Osteoblast (primary cell): Measurements from ENCODE around the gene CRHR1. TPM values are rescaled to one million over a fixed set of nuclear protein-coding genes. Genes with fewer than 3 reads are reported as not detected.

Experiments
- DNase-seq: peaks from one replicate; pipeline ENCODE4 v3.0.0; 2011; ENCODE audit warnings: low spot score, mixed read lengths; ENCODE audit not compliant: insufficient read length; ENCODE audit errors: missing footprints
- H2AFZ ChIP-seq: 2 replicates; pipeline ENCODE4 v1.6.0; 2011; ENCODE audit warnings: mild to moderate bottlenecking, low read length
- H3K27ac ChIP-seq: 2 replicates; pipeline ENCODE4 v1.5.1; 2011; ENCODE audit warnings: mild to moderate bottlenecking, low read depth, low read length, moderate library complexity
- H3K27me3 ChIP-seq: 2 replicates; pipeline ENCODE4 v1.6.0; 2012; ENCODE audit warnings: mild to moderate bottlenecking, control low read depth, inconsistent platforms, low read length, moderate library complexity; ENCODE audit not compliant: insufficient read depth
- H3K36me3 ChIP-seq: 2 replicates; pipeline ENCODE4 v1.5.1; 2011; ENCODE audit warnings: mild to moderate bottlenecking, low read length, control low read depth, moderate library complexity; ENCODE audit not compliant: insufficient read depth
- H3K4me1 ChIP-seq: 2 replicates; pipeline ENCODE4 v1.5.1; 2011; ENCODE audit warnings: mild to moderate bottlenecking, low read length, control low read depth, moderate library complexity; ENCODE audit not compliant: insufficient read depth
- H3K4me2 ChIP-seq: 2 replicates; pipeline ENCODE4 v1.6.0; 2011; ENCODE audit warnings: mild to moderate bottlenecking, low read length; ENCODE audit not compliant: insufficient read depth
- H3K4me3 ChIP-seq: fragments of 200-600 bp; sonication (generic); 3 replicates; pipeline ENCODE4 v1.5.1; 2012; ENCODE audit warnings: mild to moderate bottlenecking, low read length, inconsistent platforms; ENCODE audit not compliant: insufficient read depth
- H3K79me2 ChIP-seq: 2 replicates; pipeline ENCODE4 v1.6.0; 2012; ENCODE audit warnings: mild to moderate bottlenecking, low read length, control low read depth, inconsistent platforms; ENCODE audit not compliant: insufficient read depth
- H3K9me3 ChIP-seq: 2 replicates; pipeline ENCODE4 v1.5.1; 2011; ENCODE audit warnings: low read depth, low read length, control low read depth
- H4K20me1 ChIP-seq: 2 replicates; pipeline ENCODE4 v1.6.0; 2012; ENCODE audit warnings: mild to moderate bottlenecking, low read length, control low read depth; ENCODE audit not compliant: insufficient read depth
- total RNA-seq: library from RNA; depleted of rRNA; stranded (reverse); fragments of >200 nt; gene quantifications from 2 replicates; pipeline ENCODE4 v1.2.3, GENCODE V29; 2012
- TF ChIP-seq, protein P1 (sequence below): IDR thresholded peaks from 2 replicates; pipeline ENCODE4 v1.5.1; 2011; ENCODE audit warnings: mild to moderate bottlenecking, low read depth, low read length, moderate library complexity; ENCODE audit errors: extremely low read depth

Gene CRHR1
- total RNA-seq, 1 donor: not detected

DNA sequence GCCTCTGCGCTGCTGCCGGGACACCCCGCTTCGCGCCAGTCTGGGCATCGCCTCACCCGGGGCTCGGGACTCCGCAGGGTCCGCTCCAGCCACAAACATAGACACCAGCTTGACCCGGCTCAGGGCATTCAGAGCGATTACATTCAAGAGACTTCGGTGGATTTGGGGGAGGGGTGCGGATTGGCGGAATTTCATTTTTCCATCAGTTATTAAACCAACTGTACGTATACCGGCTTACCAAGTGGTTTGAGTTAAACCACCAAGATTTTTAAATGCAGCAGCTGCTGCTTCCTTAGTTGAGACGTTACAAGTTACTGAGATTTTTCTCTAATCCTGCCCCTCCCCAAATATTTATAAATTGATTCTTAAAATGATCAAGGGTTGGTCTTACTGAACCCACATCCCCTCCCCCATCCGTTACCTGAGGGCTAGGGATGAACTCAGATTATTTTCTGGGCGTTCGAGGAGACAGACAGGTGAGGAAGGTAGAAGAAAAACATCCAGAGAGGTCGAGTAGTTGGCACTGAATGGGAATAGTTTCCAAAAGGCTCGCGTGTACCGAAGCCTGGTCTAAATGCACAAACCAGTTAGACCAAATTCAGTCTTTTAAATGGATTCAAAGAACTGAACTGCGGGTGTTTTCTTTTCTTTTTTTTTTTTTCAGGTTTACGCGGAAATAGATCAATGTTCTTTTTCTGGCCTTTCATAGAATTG lies 1.5 kb downstream of the CRHR1 start:
- Histone ChIP-seq H3K4me3 (no peak overlapping the region), H3K27ac (no peak overlapping the region), H3K4me2 (peak overlapping the region; percentile 45), H2AFZ (no peak overlapping the region), H3K9me3 (no peaks in the 10 kb centered on the region), H3K4me1 (no peaks in the 10 kb centered on the region), H3K79me2 (no peaks in the 10 kb centered on the region), H4K20me1 (no peaks in the 10 kb centered on the region), H3K27me3 (peaks cover 86% of the 10 kb centered on the region), H3K36me3 (no peaks in the 10 kb centered on the region)
- DNase-seq: no peak
- TF ChIP-seq, protein P1, sequence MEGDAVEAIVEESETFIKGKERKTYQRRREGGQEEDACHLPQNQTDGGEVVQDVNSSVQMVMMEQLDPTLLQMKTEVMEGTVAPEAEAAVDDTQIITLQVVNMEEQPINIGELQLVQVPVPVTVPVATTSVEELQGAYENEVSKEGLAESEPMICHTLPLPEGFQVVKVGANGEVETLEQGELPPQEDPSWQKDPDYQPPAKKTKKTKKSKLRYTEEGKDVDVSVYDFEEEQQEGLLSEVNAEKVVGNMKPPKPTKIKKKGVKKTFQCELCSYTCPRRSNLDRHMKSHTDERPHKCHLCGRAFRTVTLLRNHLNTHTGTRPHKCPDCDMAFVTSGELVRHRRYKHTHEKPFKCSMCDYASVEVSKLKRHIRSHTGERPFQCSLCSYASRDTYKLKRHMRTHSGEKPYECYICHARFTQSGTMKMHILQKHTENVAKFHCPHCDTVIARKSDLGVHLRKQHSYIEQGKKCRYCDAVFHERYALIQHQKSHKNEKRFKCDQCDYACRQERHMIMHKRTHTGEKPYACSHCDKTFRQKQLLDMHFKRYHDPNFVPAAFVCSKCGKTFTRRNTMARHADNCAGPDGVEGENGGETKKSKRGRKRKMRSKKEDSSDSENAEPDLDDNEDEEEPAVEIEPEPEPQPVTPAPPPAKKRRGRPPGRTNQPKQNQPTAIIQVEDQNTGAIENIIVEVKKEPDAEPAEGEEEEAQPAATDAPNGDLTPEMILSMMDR: no peak

- Histone ChIP-seq H3K4me3 (no peak overlapping the region), H3K27ac (no peak overlapping the region), H2AFZ (no peak overlapping the region), H3K4me1 (no peaks in the 10 kb centered on the region), H3K9me3 (no peaks in the 10 kb centered on the region), H3K4me2 (no peak overlapping the region), H3K79me2 (no peaks in the 10 kb centered on the region), H4K20me1 (no peaks in the 10 kb centered on the region), H3K36me3 (no peaks in the 10 kb centered on the region), H3K27me3 (peaks cover 85% of the 10 kb centered on the region)
- no peak for DNase-seq
- TF ChIP-seq, protein P1: no peak
Measured at GRCh38 chr17:45786349-45786748, 2.2 kb downstream of the CRHR1 start.

DNA sequence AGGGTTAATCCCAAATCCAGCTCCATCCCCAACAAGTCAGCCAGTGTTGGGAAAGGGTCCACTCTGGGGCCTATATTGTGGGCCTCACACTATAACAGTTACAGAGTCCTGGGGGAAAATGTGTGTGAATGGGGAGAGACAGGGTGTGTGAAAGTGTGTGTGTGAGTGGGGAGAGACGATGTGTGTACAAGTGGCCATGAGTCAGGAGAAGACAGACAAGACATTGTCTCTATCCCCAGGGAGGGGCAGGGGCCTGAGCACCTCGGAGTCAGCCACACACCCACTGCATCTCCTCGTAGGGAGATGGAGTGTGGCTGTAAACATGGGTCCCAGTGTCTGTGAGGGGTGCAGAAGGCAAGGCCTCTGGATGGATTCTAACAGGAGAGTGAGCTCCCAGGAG lies 2.9 kb downstream of the CRHR1 start:
- Histone ChIP-seq H3K27ac (no peak overlapping the region), H3K4me1 (no peaks in the 10 kb centered on the region), H3K36me3 (no peaks in the 10 kb centered on the region), H3K27me3 (peaks cover 79% of the 10 kb centered on the region), H4K20me1 (no peaks in the 10 kb centered on the region), H3K79me2 (no peaks in the 10 kb centered on the region), H3K4me3 (no peak overlapping the region), H3K4me2 (no peak overlapping the region), H2AFZ (no peak overlapping the region), H3K9me3 (no peaks in the 10 kb centered on the region)
- DNase-seq: peak; percentile 77
- TF ChIP-seq, protein P1: no peak

DNA sequence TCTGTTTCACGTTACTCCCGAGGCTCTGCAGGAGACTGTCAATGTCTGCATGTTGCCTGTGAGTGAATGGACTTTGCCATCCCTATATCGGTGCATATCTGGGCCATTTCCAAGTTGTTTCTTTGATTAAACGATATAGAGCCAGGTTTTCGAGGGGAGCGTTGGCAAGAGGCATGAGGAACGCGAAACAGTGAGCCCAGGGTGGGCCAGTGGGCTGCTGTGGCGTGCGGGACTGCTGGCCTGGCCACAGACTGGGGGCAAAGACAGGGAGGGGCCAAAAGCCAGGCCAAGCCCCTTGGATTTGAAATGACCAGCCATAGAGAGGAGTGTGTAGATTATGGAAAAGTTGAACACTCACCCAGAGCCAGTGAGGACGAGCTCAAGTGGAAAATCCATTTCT lies 3.5 kb downstream of the CRHR1 start:
- H3K4me1 ChIP-seq: no peaks in the 10 kb centered on the region
- peaks cover 77% of the 10 kb centered on the region for H3K27me3 ChIP-seq
- H3K9me3 ChIP-seq: no peaks in the 10 kb centered on the region
- no peak overlapping the region for H3K27ac ChIP-seq
- H4K20me1 ChIP-seq: no peaks in the 10 kb centered on the region
- no peak overlapping the region for H2AFZ ChIP-seq
- H3K36me3 ChIP-seq: no peaks in the 10 kb centered on the region
- no peak overlapping the region for H3K4me3 ChIP-seq
- H3K4me2 ChIP-seq: no peak overlapping the region
- peak; percentile 22 for DNase-seq
- H3K79me2 ChIP-seq: no peaks in the 10 kb centered on the region
- TF ChIP-seq, protein P1: no peak
